ENCODE results near the gene EGLN1. TPM values are rescaled to one million over a fixed set of nuclear protein-coding genes. Genes with fewer than 3 reads are reported as not detected.

The EGLN1 gene
- total RNA-seq, 1 experiment from 2014 or later = 29.0 TPM

DNA sequence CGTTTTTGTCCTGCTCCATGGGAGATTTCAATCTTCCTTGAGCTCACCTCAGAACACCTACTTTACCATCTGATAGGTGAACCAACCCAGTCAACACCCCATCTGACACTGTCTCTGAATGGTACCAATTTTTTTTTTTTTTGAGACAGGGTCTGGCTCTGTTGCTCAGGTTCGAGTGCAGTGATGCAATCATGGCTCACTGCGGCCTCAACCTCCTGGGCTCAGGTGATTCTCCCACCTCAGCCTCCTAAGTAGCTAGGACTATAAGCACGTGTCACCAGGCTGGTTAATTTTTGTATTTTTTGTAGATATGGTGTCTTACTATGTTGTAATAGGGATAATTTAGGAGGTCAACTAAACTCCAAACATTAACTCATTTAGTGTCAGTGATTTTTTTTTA, 47.7 kb downstream of the EGLN1 start:
- TF ChIP-seq, protein P1, sequence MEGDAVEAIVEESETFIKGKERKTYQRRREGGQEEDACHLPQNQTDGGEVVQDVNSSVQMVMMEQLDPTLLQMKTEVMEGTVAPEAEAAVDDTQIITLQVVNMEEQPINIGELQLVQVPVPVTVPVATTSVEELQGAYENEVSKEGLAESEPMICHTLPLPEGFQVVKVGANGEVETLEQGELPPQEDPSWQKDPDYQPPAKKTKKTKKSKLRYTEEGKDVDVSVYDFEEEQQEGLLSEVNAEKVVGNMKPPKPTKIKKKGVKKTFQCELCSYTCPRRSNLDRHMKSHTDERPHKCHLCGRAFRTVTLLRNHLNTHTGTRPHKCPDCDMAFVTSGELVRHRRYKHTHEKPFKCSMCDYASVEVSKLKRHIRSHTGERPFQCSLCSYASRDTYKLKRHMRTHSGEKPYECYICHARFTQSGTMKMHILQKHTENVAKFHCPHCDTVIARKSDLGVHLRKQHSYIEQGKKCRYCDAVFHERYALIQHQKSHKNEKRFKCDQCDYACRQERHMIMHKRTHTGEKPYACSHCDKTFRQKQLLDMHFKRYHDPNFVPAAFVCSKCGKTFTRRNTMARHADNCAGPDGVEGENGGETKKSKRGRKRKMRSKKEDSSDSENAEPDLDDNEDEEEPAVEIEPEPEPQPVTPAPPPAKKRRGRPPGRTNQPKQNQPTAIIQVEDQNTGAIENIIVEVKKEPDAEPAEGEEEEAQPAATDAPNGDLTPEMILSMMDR (IDR thresholded peaks at IDR 0.05) = no peak
- TF ChIP-seq TCF7L2 (IDR thresholded peaks at IDR 0.05; ENCODE audit: low read depth, low read length) = no peak
- TF ChIP-seq POLR2AphosphoS5 (IDR thresholded peaks at IDR 0.05; ENCODE audit: low read depth, low read length) = no peak
- TF ChIP-seq, protein P2, sequence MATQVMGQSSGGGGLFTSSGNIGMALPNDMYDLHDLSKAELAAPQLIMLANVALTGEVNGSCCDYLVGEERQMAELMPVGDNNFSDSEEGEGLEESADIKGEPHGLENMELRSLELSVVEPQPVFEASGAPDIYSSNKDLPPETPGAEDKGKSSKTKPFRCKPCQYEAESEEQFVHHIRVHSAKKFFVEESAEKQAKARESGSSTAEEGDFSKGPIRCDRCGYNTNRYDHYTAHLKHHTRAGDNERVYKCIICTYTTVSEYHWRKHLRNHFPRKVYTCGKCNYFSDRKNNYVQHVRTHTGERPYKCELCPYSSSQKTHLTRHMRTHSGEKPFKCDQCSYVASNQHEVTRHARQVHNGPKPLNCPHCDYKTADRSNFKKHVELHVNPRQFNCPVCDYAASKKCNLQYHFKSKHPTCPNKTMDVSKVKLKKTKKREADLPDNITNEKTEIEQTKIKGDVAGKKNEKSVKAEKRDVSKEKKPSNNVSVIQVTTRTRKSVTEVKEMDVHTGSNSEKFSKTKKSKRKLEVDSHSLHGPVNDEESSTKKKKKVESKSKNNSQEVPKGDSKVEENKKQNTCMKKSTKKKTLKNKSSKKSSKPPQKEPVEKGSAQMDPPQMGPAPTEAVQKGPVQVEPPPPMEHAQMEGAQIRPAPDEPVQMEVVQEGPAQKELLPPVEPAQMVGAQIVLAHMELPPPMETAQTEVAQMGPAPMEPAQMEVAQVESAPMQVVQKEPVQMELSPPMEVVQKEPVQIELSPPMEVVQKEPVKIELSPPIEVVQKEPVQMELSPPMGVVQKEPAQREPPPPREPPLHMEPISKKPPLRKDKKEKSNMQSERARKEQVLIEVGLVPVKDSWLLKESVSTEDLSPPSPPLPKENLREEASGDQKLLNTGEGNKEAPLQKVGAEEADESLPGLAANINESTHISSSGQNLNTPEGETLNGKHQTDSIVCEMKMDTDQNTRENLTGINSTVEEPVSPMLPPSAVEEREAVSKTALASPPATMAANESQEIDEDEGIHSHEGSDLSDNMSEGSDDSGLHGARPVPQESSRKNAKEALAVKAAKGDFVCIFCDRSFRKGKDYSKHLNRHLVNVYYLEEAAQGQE (IDR thresholded peaks at IDR 0.05; ENCODE audit: insufficient read depth in 1 of 2, low read depth in 2 of 2, low read length in 1 of 2) = no peak
- TF ChIP-seq SIN3A (IDR thresholded peaks at IDR 0.05; ENCODE audit: borderline replicate concordance, insufficient read depth, low read depth, low read length) = no peak
- H3K36me3 ChIP-seq (ENCODE audit: control insufficient read depth, insufficient read depth, low read length) = no peaks in the 10 kb centered on the region
- in situ Hi-C loops (cut with HindIII; ENCODE audit: low pct_unique_long_range_greater_than_20kb, low sequenced_read_pairs) (no loop called here), intact Hi-C loops (cut with micrococcal nuclease; ENCODE audit: unreplicated experiment) (no loop called here)
- no peaks in the 10 kb centered on the region for H3K9me3 ChIP-seq (ENCODE audit: control insufficient read depth, insufficient read depth, low read depth, low read length)
- H3K27me3 ChIP-seq (ENCODE audit: control insufficient read depth, insufficient read depth, low read length) = no peaks in the 10 kb centered on the region
- no peak overlapping the region for H3K27ac ChIP-seq (ENCODE audit: low read length)
- ChIA-PET CTCF (no interaction called here), POLR2A (no interaction called here)
- H3K4me1 ChIP-seq (ENCODE audit: control insufficient read depth, insufficient read depth, low read length) = no peaks in the 10 kb centered on the region
- no TSS peak for BruUV-seq (replicated peaks)
- DNase-seq (ENCODE audit: low read depth, low spot score) (no peak), ATAC-seq (no peak)
- no peak overlapping the region for H3K4me3 ChIP-seq (ENCODE audit: low read depth in 2 of 2, low read length in 2 of 2)

DNA sequence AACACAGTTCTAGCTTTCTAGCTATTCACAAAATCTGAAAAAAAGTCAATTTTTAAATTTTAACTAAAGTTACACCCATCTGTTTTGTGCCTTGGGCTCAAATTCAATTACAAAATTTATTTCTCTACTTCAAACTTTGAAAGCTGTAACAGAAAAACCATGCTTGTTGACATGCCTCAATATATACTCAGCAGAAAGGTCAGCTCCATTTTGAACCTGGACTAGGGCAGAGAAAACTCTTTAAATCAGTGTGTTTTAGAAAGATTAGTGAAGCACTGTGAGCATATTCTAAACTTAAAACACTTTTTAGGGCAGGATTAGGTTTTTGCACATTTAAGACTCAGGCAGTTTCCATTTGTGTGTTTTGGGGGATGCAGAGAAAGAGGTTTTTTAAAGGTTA, 49.6 kb downstream of the EGLN1 start:
- no peaks in the 10 kb centered on the region for H3K9me3 ChIP-seq (ENCODE audit: control insufficient read depth, insufficient read depth, low read depth, low read length)
- ChIA-PET POLR2A (no interaction called here), CTCF (no interaction called here)
- H3K4me1 ChIP-seq (ENCODE audit: control insufficient read depth, insufficient read depth, low read length) = no peaks in the 10 kb centered on the region
- no peaks in the 10 kb centered on the region for H3K36me3 ChIP-seq (ENCODE audit: control insufficient read depth, insufficient read depth, low read length)
- intact Hi-C loops (cut with micrococcal nuclease; ENCODE audit: unreplicated experiment) = no loop called here
- ATAC-seq = no peak
- H3K27me3 ChIP-seq (ENCODE audit: control insufficient read depth, insufficient read depth, low read length) = no peaks in the 10 kb centered on the region
- H3K27ac ChIP-seq (ENCODE audit: low read length) = no peak overlapping the region
- no peak for DNase-seq (ENCODE audit: low read depth, low spot score)
- no peak for TF ChIP-seq TCF7L2 (IDR thresholded peaks at IDR 0.05; ENCODE audit: low read depth, low read length)
- TF ChIP-seq, protein P1 (IDR thresholded peaks at IDR 0.05) = no peak
- TF ChIP-seq POLR2AphosphoS5 (IDR thresholded peaks at IDR 0.05; ENCODE audit: low read depth, low read length) = no peak
- TF ChIP-seq, protein P2 (IDR thresholded peaks at IDR 0.05; ENCODE audit: insufficient read depth in 1 of 2, low read depth in 2 of 2, low read length in 1 of 2) = no peak
- no peak for TF ChIP-seq SIN3A (IDR thresholded peaks at IDR 0.05; ENCODE audit: borderline replicate concordance, insufficient read depth, low read depth, low read length)
- BruUV-seq (replicated peaks) = no TSS peak
- no peak overlapping the region for H3K4me3 ChIP-seq (ENCODE audit: low read depth in 2 of 2, low read length in 2 of 2)
- in situ Hi-C loops (cut with HindIII; ENCODE audit: low pct_unique_long_range_greater_than_20kb, low sequenced_read_pairs) = no loop called here
